IMR-90 (cell line): ENCODE data around the gene ZNF555. TPM values are rescaled to one million over a fixed set of nuclear protein-coding genes. Genes with fewer than 3 reads are reported as not detected.
"Not testable (repeated sequence)": the region's sequence is repeated elsewhere in the genome, so short reads cannot be mapped to it uniquely, and the experiment has no call there.

Experiments
- ATAC-seq: fragments of 200-7000 bp; cut with Tn5 transposase; 2 replicates; pipeline ENCODE4 v1.9.1; 2020; ENCODE audit warnings: low read depth, mild to moderate bottlenecking, moderate library complexity
- BruUV-seq: library from RNA; stranded (reverse); fragments of 400-500 nt; replicated peaks from 2 replicates; lab custom pipeline; 2021; lab: Mats Ljungman, UMichigan
- CTCF ChIA-PET: fragments of 300-600 bp; formaldehyde crosslinking; extraction: SDS; loops from one replicate; lab custom pipeline; 2021; ENCODE audit warnings: antibody characterized with exemption; lab: Yijun Ruan, JAX
- POLR2A ChIA-PET: fragments of 300-600 bp; sonication (Branson Sonifier 250); formaldehyde crosslinking; loops from one replicate; lab custom pipeline; 2022; ENCODE audit warnings: antibody characterized with exemption; ENCODE audit not compliant: unreplicated experiment; lab: Charles Lee
- DNase-seq: peaks from one replicate; pipeline ENCODE4 v3.0.0; 2013
- H2AFZ ChIP-seq: replicated peaks from 2 replicates; pipeline ENCODE3; 2013; ENCODE audit warnings: low read length, mild to moderate bottlenecking; ENCODE audit not compliant: poor library complexity
- H2AK5ac ChIP-seq: 2 replicates; pipeline ENCODE4 v1.6.1; 2013; ENCODE audit warnings: low read depth, low read length, inconsistent platforms
- H2AK9ac ChIP-seq: replicated peaks from 2 replicates; pipeline ENCODE3; 2013; ENCODE audit warnings: mild to moderate bottlenecking, low read depth, low read length, moderate library complexity; ENCODE audit not compliant: poor library complexity
- H2BK120ac ChIP-seq: 2 replicates; pipeline ENCODE4 v1.6.1; 2013; ENCODE audit warnings: low read depth, low read length, inconsistent platforms
- H2BK15ac ChIP-seq: 3 replicates; pipeline ENCODE4 v1.6.1; 2013; ENCODE audit warnings: low read depth, low read length, inconsistent platforms
- H2BK20ac ChIP-seq: 2 replicates; pipeline ENCODE4 v1.6.1; 2013; ENCODE audit warnings: low read depth, mild to moderate bottlenecking, inconsistent platforms, low read length, moderate library complexity
- H2BK5ac ChIP-seq: 2 replicates; pipeline ENCODE4 v1.6.1; 2013; ENCODE audit warnings: mild to moderate bottlenecking, low read depth, low read length, inconsistent platforms; ENCODE audit not compliant: poor library complexity, severe bottlenecking
- H3K14ac ChIP-seq: replicated peaks from 2 replicates; pipeline ENCODE4 v1.6.1; 2013; ENCODE audit warnings: low read depth, low read length, inconsistent platforms
- H3K18ac ChIP-seq: 2 replicates; pipeline ENCODE4 v1.6.1; 2013; ENCODE audit warnings: low read depth, low read length, control low read depth
- H3K23ac ChIP-seq: 2 replicates; pipeline ENCODE4 v1.6.1; 2013; ENCODE audit warnings: low read depth, low read length, inconsistent platforms
- H3K27ac ChIP-seq: 2 replicates; pipeline ENCODE4 v1.5.1; 2013; ENCODE audit warnings: mild to moderate bottlenecking, control low read depth, low read length; ENCODE audit not compliant: insufficient read depth
- H3K27me3 ChIP-seq: 2 replicates; pipeline ENCODE4 v1.6.1; 2013; ENCODE audit warnings: low read length; ENCODE audit not compliant: control insufficient read depth, insufficient read depth
- H3K36me3 ChIP-seq: 2 replicates; pipeline ENCODE4 v1.6.1; 2013; ENCODE audit warnings: low read length, mixed read lengths; ENCODE audit not compliant: control insufficient read depth, insufficient read depth
- H3K4ac ChIP-seq: 2 replicates; pipeline ENCODE4 v1.6.1; 2013; ENCODE audit warnings: low read depth, low read length, inconsistent platforms
- H3K4me1 ChIP-seq: 2 replicates; pipeline ENCODE4 v1.6.1; 2013; ENCODE audit warnings: low read length, mixed read lengths; ENCODE audit not compliant: control insufficient read depth, insufficient read depth
- H3K4me2 ChIP-seq: 2 replicates; pipeline ENCODE4 v1.6.1; 2013; ENCODE audit warnings: low read depth, mild to moderate bottlenecking, control low read depth, low read length, moderate library complexity
- H3K4me3 ChIP-seq: 2 replicates; pipeline ENCODE4 v1.5.1; 2013; ENCODE audit warnings: low read depth, mild to moderate bottlenecking, control low read depth, low read length, moderate library complexity; ENCODE audit not compliant: insufficient read depth
- H3K56ac ChIP-seq: 2 replicates; pipeline ENCODE4 v1.6.1; 2013; ENCODE audit warnings: low read length, inconsistent platforms; ENCODE audit not compliant: insufficient read depth; ENCODE audit errors: extremely low read depth
- H3K79me1 ChIP-seq, 2 experiments: 2 replicates each; pipeline ENCODE4 v1.6.1; 2013; ENCODE audit warnings: low read length in 2 of 2, inconsistent platforms in 1 of 2, low read depth in 1 of 2
- H3K9ac ChIP-seq: 2 replicates; pipeline ENCODE4 v1.6.1; 2013; ENCODE audit warnings: low read depth, low read length, control low read depth
- H3K9me1 ChIP-seq: 2 replicates; pipeline ENCODE4 v1.6.1; 2013; ENCODE audit warnings: low read length, inconsistent platforms; ENCODE audit not compliant: insufficient read depth
- H3K9me3 ChIP-seq: 2 replicates; pipeline ENCODE4 v1.6.1; 2013; ENCODE audit warnings: low read length; ENCODE audit not compliant: control insufficient read depth, insufficient read depth
- H4K20me1 ChIP-seq: 2 replicates; pipeline ENCODE4 v1.6.1; 2013; ENCODE audit warnings: low read length, inconsistent platforms; ENCODE audit not compliant: insufficient read depth
- H4K5ac ChIP-seq: 2 replicates; pipeline ENCODE4 v1.6.1; 2013; ENCODE audit warnings: mild to moderate bottlenecking, low read depth, low read length, control low read depth
- H4K8ac ChIP-seq, 2 experiments: 2 replicates each; pipeline ENCODE4 v1.6.1; 2013; ENCODE audit warnings: low read depth in 2 of 2, low read length in 2 of 2, control low read depth in 1 of 2, inconsistent platforms in 1 of 2
- H4K91ac ChIP-seq: 2 replicates; pipeline ENCODE4 v1.6.1; 2013; ENCODE audit warnings: low read depth, low read length, inconsistent platforms; ENCODE audit not compliant: insufficient read depth
- WGBS, 2 experiments: methylation state at CpG; one replicate each; pipeline versions ENCODE4 v1.1.5 to v1.1.7; 2013; ENCODE audit warnings: missing lambda C conversion rate in 2 of 2; ENCODE audit not compliant: insufficient read length in 1 of 2; ENCODE audit errors: extremely low coverage in 2 of 2; 5-methylcytosine and 5-hydroxymethylcytosine counted together
- dilution Hi-C: fragments of 300-500 bp; cut with HindIII; formaldehyde crosslinking; loops from one replicate; pipeline ENCODE4 v1.14.3; 2018; ENCODE audit warnings: low sequenced_read_pairs; ENCODE audit not compliant: unreplicated experiment
- in situ Hi-C: fragments of 300-500 bp; cut with MboI; formaldehyde crosslinking; loops from 3 replicates; pipeline ENCODE4 v1.14.3; 2019; ENCODE audit warnings: low sequenced_read_pairs, inconsistent platforms, mixed read lengths
- intact Hi-C: fragments of 100-400 bp; cut with micrococcal nuclease; formaldehyde crosslinking; loops from 2 replicates; pipeline ENCODE4 v1.10.0; 2022
- polyA plus RNA-seq, 3 experiments: library from polyadenylated mRNA; depleted of rRNA; stranded (reverse); fragments of >200 nt; gene quantifications; 2 replicates each; pipeline ENCODE4 v1.2.3, GENCODE V29; 2012; ENCODE audit warnings: low replicate concordance in 1 of 3
- total RNA-seq: library from RNA; depleted of rRNA; stranded (reverse); fragments of >200 nt; gene quantifications from 2 replicates; pipeline ENCODE4 v1.2.3, GENCODE V29; 2012

The ZNF555 gene
- total and polyA plus RNA-seq, 2 of the 4 experiments (the other 2 are of a cell fraction) = 2.8 to 9.7 TPM

DNA sequence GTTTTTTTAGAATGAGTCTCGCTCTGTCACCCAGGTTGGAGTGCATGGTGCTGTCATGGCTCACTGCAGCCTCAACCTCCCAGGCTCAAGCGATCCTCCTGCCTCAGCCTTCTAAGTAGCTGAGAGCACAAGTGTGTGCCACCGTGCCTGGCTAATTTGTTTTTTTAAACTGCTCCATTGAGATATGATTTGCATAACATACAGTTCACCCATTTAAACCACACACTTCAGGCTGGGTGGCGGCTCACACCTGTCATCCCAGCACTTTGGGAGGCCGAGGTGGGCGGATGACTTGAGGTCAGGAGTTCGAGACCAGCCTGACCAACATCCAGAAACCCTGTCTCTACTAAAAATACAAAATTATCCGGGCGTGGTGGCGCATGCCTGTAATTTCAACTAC lies 48.6 kb upstream of the ZNF555 start:
- H3K27me3 ChIP-seq = not testable (repeated sequence)

More for the DNA sequence above, 48.6 kb upstream of the ZNF555 start:
- H4K91ac ChIP-seq, dilution Hi-C loops, POLR2A ChIA-PET, H3K56ac ChIP-seq, H3K4me3 ChIP-seq, H3K23ac ChIP-seq, H3K4me1 ChIP-seq, H3K4me2 ChIP-seq, H2BK120ac ChIP-seq, intact Hi-C loops, H2AK5ac ChIP-seq, H4K8ac ChIP-seq, H2AK9ac ChIP-seq, H3K9ac ChIP-seq, DNase-seq, H3K14ac ChIP-seq, H2BK15ac ChIP-seq, H3K9me3 ChIP-seq, H2BK5ac ChIP-seq, BruUV-seq, H3K9me1 ChIP-seq, ATAC-seq, H3K27ac ChIP-seq, H3K4ac ChIP-seq, H2AFZ ChIP-seq, H4K5ac ChIP-seq, CTCF ChIA-PET, H3K18ac ChIP-seq, H4K20me1 ChIP-seq, in situ Hi-C loops, H2BK20ac ChIP-seq: not testable (repeated sequence)
- H3K36me3 ChIP-seq = peaks cover 39% of the 10 kb centered on the region
- 95% methylated on average over 5 of the region's 10 CpGs; no CpG with 5 or more reads in 1 of the 2 experiments for WGBS, 2 experiments
- peaks cover 3 to 51% of the 10 kb centered on the region in 2 experiments; a peak in 3 of 4 replicates for H3K79me1 ChIP-seq
